CD4-positive, alpha-beta T cell treated with Interleukin-17A for 1 hour (primary cell): Measurements from ENCODE around the gene TRERF1.
"Not testable (repeated sequence)": the region's sequence is repeated elsewhere in the genome, so short reads cannot be mapped to it uniquely, and the experiment has no call there.

Experiments
- DNase-seq: peaks from one replicate; pipeline ENCODE4 v3.0.0-alpha.2; 2020

The TRERF1 gene

DNA sequence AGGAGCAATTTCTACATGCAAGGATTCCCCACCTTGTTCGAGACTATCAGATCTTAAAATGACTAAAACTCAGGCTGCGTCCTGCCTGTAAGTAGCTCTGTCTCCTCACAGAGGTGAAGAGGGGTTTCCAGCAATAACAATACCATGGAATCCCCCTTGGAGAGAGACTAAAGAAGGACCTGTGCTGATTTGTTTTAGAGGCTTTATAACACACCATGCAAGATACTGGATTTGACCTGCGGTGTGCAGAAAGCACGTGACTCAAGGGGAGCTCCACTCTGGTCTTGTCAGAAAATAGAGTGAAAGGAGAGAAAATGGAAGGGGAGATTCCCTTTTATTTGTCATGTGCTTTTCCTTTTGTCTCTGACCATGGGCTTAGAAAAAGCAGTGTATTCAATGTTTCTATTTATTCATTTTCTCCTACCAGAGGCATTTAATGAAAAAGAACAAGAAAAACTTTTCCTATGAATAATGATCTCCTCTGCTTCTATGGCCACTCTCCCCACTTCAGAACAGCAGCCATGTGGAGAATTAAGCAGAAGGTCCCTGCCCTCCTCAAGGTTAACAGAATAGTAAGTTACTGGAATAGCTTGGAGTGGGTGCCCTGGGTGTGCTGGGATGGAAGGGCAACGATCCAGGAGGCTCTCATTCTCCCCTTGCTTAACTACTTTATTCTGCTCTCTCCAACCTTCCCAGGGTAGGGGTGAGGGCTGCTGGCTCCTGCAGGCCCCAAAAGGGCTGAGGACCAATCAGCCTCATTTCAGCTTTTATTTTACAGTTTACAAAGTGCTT, 214.8 kb downstream of the TRERF1 start:
- DNase-seq: no peak

DNA sequence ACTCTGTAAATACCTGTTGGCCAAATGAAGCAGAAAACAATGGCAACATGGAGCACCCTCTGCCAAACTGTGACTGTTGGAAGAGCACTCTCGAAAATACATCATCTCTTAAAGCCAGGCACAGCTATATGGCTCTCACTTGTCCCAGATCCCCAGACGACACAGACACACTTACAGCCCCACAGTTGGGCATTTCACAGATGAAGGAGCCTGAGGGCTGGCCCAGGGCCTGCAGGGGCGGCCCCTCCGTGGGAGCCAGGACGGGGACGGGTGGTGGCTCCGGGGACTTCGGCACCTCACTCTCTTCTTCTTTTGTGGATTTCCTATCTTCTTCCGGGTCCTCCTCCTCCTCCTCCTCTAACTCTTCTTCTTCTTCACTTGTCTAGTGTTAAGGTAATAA, 215.7 kb downstream of the TRERF1 start:
- DNase-seq: no peak

DNA sequence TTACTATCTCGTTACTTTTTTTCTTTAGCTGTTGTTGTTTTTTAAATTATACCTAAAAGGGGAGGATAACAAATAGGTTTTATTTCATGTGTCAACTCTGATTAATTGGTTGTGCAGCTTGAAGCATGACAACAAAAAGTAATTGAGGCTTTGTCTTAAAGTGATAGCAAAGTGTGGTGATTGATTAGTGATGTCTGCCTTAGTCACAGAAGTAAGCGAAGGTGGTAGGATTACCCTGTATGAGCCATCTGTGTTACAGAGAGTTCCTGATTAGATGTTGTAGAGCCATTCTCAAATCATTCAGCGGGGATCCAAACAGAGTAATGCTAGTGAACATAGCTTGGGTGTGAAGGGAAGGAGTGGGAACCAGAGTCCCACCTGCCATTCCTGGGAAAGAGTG, 219.7 kb downstream of the TRERF1 start:
- DNase-seq: no peak

DNA sequence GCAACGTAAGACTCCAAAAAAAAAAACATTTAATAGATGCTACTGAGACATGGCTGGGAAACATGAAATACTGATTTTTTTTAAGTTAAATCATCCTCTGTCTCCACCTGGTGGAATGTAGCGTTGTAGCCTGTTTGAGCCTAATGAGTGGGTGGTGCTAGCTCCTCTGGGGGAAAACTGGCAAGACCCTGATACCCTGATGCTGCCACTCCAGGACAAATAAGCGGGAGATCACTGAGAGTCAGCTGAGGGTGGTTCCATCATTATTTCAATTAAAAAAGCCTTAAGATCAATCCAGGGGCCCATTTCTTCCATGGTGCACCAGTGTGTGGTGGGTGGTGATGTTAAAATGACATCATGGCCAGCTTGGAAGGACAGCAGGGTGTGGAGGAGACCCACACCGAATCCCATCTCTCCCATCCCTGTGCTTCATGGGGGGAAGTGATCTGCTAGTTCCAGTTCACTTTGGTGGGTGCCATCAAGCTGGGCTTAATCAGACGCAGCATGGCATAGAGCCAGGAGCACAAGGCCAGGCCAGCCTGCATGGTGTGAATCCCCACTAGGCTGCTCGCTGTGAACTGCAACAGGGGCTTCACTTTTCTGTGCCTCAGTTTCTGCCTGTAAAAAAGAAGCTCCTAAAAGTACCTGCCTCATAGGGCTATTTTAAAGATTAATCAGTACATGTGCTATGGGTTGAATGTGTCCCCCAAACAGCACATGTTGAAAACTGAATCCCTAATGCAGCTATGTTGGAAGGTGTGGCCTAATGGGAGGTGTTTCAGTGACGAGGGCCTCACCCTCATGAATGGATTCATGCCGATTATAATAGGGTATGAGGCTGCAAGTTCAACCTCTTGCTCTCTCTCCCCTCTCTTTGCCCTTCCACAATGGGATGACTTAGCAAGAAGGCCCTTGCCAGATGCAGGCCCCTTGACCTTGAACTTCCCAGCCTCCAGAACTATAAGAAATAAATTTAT, 221.1 kb downstream of the TRERF1 start:
- no peak for DNase-seq

DNA sequence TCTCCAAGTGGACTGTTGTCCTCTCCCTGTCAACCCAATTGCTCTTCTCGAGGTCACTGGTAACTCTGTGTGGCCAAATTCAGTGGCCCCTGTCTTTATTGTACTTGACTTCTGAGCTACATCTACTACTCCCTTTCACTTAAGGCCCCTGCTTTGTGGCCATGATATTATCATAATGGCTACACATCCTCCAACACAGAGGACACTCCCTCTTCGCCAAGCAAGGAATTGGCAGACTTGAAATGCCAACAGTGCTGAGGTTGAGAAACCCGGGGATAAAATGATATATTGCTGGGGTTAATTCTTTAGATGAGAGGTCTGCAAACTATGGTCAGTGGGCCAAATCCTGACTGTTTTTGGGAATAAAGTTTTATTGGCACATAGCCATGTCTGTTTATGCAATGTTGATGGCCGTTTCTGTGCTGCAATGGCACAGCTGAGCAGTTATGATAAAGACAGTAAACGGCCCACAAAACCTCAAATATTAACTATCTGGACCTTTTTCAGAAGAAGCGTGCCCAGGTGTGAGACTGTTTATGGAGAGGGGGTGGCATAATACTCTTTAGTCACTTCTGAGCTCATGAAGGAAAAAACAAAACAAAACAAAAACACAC, 222.1 kb downstream of the TRERF1 start:
- no peak for DNase-seq

DNA sequence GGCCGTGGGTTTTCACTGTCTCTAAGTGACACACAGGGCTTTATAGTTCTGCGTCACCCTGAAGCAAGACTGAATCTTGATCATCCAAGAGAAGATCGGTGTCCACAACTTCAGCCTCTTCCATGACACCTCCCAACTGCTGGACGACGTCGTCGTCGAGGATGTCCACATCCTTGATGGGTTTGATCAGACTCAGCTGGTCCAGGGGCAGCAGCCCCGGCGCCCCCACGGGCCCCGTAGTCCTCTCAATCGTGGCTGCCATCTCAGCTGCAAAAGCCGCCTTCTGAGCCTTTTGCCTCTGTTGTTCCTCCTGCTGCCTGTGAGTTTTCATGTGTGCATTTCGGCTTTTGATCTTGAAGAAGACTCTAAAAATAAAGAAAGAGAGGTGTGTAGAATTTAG, 223.4 kb downstream of the TRERF1 start:
- DNase-seq: no peak

DNA sequence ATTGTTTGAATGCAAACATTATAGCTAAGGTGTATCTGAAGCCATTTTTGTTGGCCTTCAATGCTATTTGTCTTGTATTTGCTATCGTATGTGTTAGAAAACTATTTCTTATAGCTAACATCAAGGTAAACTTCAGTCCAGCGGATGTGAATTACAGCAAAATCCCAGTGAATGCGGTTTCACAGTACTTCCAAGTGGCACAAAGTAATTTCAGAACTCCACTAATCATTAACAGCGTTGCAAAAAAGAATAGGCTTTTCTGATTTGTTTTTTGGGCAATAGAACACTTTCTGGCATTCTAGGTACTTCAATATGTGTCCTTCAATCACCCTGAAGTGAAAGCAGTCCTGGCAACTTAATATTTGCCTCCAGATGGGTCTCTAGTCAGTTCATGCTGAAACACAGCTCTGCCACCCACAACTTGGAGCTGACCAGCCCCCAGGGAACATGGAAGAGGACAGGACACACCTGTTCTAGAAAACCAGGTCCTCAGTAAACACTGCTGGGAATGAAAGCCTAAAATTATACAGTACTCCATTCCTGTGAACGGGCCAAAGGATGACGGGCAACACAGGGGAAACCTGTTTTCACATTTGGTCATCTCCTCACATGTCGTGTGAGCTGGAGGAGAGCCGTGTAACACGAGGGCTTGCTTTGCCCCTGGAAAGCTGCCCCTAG, 224.4 kb downstream of the TRERF1 start:
- no peak for DNase-seq

DNA sequence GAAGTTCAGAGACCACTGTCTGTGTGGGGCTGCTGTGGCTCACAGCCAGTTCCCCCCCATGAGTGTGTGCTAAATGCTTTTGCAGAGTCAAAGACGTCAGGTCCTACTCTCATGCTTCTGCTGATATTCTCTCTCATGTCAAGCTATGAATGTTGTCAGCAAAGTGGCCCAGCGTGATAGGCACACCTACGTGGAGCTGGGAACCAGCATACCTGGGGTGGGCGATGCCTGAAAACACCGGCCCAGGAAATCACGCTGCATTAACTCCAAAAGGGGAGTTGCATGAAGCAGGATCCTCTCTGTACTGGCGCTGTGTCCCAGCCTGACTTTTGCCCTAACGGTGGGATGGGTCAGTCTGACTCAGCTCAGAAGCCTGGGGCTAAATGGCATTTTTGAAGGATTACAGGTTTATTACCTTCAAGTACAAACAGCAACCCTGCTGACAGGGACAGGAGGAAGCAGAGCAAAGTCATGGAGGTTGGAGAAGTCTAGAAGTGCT, 225.0 kb downstream of the TRERF1 start:
- no peak for DNase-seq

DNA sequence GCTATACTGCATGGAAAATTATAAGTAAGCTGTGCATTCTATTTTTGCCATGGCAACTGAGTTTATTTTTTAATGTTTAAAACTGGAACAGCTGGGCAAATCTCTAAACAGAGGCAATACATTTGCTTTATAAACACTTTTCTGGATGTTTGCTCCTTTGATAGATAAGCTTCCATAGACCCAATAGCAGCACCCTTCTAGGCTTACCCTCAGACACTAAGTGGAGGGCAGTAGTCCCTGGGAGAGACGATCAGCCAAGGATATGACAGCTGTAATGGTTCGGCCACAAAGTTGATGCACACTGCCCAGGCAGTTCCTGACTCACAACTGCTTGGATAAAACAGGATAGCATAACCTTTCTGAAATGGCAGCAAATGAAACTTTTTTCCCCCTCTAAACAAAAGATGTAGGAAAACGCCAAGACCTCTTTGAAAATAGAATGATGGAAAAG, 225.5 kb downstream of the TRERF1 start:
- no peak for DNase-seq

DNA sequence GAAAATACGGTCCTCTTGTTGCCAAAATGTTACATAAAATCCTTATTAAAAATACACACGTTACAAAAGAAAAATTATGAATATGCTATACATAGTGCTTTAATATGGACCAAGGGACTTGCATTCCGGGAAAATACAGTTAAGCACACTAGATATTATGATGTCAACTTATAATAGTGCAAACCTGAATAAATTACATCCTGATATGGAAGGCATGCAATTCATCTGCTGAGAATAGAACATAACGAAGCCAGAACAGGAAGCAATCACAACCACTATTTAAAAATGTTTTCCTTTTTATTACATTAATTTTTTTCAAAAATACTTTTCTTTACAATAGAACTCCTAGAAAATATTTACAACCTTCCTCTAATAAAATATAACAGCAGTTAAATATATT, 226.3 kb downstream of the TRERF1 start:
- DNase-seq: no peak

DNA sequence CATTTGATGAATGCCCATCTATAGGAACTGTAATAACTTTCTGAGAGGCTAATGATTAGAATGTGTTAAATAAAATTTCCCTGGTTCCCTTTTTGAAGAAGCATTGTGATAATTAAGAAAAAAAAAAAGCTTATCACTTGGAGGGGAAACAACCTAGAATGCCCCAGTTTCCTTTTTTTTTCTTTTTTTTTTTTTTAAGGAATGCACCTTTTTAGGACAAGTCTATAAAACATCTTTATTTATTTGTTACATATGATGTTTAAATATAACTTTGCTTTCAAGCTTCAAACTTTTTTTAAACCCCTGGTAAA, 226.7 kb downstream of the TRERF1 start:
- DNase-seq: no peak

DNA sequence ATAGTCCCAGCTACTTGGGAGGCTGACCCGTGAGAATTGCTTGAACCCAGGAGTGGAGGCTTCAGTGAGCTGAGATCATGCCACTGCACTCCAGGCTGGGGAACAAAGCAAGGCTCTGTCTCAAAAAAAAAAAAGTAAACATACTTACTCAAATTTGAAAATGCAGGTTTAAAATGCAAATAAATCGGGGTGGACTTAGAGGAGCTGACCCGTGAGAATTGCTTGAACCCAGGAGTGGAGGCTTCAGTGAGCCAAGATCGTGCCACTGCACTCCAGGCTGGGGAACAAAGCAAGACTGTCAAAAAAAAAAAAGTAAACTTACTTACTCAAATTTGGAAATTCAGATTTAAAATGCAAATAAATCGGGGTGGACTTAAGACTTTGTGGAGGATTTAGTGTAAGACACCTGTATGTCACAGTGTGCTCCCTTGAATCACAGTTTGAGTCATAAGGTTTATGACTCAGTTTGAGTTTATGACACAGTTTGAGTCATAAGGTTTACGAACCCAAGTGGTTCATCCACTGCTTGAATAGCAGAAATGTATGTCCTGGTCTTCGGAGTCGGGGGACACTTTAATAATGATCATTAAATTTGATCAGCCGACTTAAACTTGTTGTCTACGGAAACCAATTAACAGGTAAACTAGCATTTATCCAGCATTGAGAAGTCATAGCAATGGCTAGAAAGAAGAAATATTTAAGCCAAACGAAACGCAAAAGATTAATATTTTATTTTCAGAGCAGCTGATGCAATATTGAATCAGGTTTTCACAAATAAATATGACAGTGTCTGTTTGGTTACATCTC, 227.3 kb downstream of the TRERF1 start:
- DNase-seq: no peak

DNA sequence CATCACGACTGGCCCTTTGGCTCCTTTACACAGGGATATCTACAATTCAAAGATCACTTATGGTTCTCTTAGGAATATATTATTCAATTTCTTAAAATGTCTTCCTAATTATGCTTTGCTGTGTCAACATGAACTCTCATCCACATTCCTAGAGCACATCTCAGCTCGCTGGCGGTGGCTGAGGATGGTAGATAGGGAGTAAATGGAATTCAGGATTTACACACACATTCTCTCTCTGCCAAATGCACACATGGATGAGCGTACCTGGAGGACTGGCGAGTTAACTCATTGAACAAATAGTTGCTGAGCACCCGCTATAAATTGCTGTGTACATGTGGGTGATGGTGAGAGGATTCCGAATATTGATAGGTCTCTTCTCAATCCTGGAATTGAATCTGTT, 229.3 kb downstream of the TRERF1 start:
- no peak for DNase-seq

DNA sequence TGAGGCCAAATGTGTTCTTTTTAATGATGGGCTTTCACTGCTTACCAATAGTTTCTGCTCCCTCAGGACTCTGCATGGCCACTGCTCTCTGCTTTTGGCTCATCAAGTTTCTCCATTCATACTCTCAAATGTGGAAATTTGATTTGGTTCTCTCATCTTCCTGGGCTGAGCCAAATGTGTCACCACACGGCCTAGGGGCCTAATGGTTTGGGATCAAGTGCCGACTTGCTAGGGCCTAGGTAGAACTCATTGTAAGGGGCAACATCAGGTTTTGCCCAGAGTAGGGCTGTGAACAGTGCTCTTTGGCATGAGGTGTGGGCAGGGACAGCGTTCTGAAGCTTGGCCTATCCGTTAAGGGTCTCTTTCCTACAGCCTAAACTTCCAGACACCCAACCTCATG, 230.2 kb downstream of the TRERF1 start:
- DNase-seq: no peak

DNA sequence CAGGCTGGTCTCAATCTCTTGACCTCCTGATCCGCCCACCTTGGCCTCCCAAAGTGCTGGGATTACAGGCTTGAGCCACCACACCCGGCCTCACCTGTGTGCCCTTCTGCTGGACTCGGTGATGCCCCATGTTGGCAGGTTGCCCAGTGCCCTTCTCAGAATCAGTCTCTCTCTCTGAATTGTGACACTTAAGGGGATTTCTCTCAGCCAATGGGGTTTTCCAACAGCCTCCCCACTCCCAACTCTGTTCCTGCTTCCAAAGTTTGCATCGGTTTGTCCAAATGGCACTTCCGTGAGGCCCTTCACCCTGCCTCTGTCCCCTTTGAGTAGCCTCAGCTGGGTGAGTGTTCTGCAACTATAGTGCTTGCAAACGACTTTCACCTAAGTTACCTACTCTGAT, 230.9 kb downstream of the TRERF1 start:
- no peak for DNase-seq

DNA sequence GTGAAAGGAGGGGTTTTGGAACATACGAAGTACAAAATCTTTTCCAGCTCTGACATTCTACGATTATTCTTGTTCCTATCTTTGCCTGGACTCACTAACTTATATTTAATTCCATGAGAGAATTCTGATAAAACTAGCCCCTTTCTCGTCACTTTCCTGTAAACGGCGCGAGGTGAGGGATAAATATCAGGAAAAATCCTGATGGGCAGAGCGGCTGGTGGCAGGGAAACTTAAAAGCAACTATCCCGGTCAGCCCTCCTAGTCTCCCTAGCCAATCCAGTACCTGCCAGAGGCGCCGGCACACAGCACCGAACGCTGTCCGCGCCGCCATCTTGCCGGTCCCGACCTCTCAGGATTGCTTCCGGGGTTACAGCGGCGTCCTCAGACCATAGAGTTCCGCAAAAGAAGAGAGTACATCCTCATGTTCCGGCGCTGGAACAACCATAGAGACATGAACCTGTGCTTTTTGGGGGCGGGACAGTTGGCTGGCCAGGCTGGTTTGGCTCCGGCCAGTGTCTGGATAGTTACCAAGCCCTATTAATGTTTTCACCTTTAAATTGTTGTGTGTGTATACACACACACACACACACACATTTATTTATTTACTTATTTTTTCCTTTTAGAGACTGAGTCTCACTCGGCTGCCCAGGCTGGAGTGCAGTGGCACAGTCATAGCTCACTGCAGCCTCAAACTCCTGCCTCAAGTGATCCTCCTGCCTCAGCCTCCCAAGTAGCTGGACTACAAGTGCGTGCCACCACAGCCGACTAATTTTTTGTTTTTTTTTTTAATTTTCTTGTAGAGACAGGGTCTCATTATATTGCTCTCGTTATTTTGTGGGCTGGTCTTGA, 234.0 kb downstream of the TRERF1 start, which contains the start of gene MRPS10:
TSS of gene MRPS10 (minus strand) at position 343 of the 849 bp plus-strand sequence. CDS start at position 331, 12 bp downstream.
- peak; percentile 94 for DNase-seq

DNA sequence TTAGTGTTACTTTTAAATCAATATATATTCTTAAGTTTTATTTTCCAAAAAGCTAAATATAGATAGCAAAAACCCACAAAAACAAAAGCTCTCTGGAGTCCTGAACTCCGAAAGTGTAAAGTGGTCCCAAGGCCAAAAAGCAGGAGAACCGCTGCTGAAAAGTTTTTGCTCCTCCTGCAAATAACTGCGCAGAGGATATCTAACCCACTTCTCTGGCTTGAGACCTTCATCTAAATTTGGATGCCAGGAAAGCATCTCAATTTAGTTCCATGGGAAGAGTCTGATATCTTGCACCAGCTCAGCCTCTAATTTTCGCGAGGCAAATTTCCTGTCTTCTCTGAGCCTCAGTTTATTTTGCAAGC, 234.6 kb downstream of the TRERF1 start:
- DNase-seq: no peak

DNA sequence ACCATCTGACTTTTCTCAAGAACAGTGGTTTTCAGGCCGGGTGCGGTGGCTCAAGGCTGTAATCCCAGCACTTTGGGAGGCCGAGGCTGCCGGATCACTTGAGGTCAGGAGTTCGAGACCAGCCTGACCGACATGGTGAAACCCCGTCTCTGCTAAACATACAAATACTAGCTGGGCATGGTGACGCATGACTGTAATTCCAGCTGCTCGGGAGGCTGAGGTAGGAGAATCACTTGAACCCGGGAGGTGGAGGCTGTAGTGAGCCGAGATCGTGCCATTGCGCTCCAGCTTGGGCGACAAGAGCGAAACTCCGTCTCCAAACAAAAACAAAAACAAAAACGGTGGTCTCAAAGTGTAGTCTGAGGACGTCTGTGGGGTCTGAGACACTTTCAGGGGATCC, 235.2 kb downstream of the TRERF1 start:
- not testable (repeated sequence) for DNase-seq

DNA sequence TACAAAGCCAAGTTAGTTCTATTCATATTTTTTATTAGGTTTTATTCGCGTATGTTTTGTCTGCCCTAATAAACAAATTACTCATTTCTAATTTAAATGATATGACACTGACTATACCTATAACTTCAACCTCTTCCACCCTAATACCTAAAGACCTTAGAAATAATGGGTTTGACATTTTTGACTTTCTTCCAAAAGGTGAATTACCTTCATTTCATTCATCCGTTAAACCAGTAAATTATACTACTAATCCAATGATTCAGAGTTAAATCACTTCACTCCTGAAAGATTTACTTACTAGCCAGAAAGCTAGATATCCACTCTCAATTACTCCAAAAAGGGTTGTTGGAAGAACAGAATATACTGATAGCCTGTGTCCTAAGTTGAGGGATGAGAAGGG, 239.3 kb downstream of the TRERF1 start:
- DNase-seq: no peak

DNA sequence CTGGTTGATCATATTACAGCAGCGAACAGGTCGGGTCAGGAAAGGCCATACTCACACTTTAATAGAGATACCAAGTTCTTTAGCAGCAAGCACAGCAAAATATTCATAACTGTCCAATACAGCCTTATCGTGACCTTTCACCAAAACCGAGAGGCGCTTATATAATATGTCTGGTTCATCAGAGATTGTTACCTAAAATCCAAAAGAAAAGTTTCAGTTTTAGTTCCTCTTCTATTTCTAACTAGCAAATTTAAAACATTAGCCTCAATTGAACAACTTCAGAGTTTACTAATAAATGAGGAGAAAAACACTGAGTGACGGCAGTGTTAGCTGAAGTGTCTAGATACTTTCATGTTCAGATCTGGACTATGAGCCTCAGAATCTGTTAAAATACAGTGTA, 240.0 kb downstream of the TRERF1 start:
- no peak for DNase-seq

DNA sequence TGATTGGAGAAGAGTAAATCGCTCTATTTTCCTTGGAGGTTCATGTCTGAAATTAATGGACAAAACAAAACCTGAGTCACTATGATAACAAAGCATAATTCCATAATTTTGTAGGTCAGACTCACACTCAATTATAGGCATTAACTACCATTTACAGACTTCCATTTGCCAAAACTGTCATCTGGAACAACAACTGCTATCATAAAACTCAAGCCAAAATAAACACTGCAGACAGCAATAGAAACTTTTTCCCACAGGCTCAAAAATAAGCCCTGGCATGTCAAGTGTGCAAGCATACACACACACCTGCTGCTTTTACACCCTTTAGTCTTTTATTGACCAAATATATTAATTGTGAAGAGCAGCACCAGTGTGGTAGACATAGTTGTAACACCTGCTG, 241.2 kb downstream of the TRERF1 start:
- no peak for DNase-seq
